Fibroblast of skin of right biceps (primary cell): ENCODE data around the gene SH2D6.

Source experiments
- DNase-seq: peaks from one replicate; pipeline ENCODE4 v3.0.0-alpha.2; 2013

SH2D6 gene

DNA sequence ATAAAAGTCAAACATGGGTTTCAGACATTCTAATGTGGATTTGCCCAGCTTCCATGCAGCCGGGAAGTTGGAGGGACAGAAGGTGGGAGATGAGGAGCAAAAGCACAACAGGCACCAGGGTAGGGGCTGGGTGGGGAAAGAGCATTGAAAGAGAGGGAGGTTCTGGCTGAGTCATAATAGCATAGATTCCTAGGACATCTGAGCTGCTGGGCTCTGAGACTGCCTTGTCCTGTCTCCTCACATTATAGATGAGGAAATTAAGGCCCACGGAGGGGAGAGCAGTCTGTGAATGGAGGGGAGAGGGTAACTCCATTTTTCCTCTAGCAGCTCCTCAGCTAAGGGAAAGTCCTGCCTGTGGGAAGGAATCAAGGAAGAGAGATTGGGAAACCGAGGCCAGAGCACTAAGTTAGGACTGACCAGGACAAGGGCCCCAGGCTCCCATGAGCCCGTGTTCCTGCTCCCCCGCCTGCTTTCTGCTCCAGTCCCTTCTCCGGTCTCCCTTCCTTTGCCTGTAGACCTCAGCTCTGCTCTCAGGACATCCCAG is 26.2 kb downstream of the SH2D6 start:
- DNase-seq = peak; percentile 62

- DNase-seq = peak; percentile 87
Observed at GRCh38 chr2:85445316-85446295, 27.1 kb downstream of the SH2D6 start.

DNA sequence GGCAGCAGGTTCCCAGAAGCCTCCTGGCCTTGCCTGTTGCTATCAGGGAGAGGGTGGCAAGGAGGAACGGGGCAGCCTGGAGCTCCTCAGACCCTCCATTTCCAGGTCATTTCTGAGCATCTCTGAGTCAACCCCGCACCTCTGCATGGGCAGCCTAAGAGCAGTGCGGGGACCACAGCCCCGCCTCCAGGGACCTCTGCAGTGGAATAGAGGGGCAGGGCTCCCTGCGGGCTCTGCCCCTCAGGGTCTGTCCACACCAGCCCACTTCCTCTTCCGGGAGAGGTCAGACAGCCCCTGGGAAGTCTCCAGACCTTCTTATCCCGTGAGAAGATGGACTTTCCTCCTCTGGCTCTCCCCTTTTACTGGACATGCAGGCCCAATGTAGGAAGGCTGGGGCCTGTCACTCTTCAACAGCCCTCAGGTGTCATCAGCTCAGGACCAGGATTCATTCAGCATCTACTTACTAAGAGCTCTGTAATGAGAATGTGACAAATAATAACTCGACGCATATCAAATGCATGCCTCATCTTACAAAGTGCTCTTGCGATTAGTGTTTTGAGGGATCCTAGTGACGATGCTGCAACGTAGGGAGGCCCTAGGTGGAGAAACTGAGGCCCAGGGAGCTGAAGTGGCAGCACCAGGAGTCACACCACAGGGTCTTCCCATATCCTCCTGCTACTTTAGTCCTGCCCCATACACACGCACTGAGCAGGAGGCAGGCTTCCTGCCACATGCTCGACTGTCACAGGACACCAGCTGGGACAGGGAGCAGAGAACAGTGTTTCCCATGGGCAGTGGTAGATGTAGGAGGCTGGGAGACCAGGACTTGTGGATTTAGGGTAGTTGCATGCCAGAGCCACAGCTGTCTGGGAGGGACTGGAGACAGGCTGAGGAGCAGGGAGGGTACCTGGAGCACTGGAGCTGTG is 28.0 kb downstream of the SH2D6 start:
- DNase-seq = no peak

DNA sequence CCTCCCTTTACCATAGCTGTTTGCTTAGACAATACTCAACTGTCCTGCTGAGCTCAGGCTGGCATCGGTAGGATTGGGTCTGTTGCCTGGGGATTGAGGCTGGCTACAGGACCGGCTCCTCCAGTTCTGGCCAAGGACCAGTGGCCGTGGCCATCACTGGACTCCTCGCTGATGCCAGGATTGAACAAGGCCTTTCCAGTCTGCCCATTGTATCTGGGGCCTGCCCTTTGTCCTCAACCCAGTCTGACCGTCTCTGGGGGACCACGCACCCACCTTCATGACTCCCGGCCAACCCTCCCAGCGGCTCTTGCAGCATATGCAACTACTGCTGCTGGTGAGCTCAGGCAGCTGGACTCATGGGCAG is 28.7 kb downstream of the SH2D6 start:
- no peak for DNase-seq

DNA sequence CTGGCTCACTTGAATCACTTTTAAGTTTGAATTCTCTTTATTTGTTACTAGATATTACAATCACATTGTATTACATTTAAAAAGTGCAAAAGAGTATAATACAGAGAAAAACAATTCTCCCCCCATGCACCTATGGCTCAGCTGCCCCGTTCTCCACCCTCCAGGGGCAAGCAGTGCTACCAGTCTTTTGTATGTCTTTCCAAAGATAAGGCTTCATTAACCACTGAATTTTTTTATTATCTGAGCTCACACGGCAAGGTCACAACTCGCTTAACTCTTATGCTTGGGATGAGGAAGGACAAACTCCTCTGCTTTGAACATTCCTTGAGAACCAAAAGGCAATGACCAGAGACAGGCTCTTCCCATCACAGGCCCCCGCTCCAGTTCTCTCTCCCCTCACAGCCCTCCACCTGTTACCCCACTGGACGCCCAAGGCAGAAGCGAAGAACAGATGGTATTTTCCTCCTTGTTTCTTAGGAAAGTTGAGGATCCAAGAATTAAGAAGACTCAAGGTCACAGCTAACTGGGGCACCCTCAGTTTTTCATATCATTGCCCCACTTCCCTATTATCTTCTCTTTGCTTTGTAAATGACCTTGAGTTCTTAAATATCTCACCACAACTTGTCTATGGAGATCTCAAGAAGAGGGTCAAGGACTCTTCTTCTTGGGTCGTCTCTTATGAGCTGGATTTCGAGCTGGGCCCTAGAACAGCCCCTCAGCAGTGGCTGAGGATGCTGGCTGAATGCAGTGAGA is 30.1 kb downstream of the SH2D6 start:
- DNase-seq = no peak

- no peak for DNase-seq
Observed at GRCh38 chr2:85449214-85449588, 30.7 kb downstream of the SH2D6 start.

DNA sequence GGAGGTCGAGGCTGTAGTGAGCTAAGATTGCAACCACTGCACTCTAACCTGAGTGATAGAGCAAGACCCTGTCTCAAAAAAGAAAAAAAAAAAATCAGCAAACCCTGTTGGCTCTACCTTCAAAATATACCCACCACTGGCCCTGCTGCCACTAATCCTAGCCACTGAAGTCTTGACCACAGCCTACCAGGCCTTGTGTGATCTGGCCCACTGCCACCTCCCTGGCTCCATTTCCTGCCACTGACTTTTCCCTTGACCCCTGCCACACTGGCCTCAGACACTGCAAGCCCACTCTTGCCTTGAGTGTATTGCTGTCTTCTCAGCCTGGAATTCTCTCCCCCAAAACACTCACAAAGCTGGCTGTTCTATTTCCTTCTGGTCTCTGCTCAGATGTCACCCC is 33.7 kb downstream of the SH2D6 start:
- DNase-seq = no peak

DNA sequence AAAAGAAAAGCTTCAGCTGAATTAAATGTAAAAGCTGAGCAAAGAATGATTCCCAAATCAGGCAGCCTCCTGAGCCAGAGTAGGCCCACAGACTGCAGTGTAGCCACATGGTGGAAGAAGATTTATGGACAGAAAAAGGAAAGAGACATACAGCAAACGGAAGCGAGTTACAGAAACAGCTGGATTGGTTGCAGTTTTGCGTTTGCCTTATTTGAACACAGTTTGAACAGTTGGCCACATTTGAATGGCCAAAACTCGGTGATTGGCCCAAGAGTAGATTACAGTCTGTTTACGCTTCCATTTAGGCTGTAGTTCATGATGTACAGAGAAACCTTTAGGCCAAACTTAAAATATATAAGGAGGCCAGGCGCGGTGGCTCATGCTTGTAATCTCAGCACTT is 35.1 kb downstream of the SH2D6 start:
- no peak for DNase-seq

DNA sequence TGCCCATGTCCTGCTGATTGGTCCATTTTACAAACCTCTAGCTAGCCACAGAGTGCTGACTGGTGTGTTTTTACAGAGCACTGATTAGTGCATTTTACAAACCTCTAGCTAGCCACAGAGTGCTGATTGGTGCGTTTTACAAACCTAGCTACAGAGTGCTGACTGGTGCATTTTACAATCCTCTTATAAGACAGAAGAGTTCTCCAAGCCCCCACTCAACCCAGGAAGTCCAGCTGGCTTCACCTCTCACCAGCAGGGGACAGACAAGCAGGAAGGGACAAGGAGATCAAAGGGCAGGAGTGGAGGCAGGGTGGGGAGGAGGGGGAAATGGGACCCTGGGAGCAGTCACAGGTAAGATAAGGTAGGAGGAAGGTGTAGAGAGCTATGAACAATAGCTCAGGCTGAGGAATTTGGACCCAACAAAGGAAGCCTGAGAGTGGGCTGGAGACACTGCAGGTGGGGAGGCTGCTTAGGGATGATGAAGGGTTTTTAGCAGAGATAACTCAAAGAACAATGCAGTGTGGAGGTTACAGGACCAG is 37.1 kb downstream of the SH2D6 start:
- no peak for DNase-seq

DNA sequence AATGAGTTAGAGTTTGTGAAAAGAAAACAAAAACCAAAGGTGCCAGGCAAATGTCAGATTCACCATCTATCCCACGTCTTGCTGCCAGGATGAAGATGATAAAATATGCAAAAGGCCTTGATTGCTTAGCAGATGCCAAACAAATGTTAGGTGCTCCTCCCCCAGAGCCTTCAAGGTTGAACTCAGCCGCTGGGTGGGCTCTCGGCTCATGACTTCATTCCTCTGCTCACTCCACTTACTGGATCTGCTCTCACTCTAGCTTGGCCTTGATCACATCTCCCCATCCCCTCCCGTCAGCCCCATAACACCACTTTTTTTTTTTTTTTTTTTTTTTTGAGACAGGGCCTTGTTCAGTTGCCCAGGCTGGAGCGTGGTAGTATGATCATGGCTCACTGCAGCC is 38.5 kb downstream of the SH2D6 start:
- DNase-seq = no peak

GRCh38 chr2:85457877-85458316 is 39.4 kb downstream of the SH2D6 start:
- DNase-seq = no peak

GRCh38 chr2:85458601-85459563 is 40.4 kb downstream of the SH2D6 start:
- DNase-seq = no peak

GRCh38 chr2:85459771-85460170 is 41.3 kb downstream of the SH2D6 start:
- no peak for DNase-seq

DNA sequence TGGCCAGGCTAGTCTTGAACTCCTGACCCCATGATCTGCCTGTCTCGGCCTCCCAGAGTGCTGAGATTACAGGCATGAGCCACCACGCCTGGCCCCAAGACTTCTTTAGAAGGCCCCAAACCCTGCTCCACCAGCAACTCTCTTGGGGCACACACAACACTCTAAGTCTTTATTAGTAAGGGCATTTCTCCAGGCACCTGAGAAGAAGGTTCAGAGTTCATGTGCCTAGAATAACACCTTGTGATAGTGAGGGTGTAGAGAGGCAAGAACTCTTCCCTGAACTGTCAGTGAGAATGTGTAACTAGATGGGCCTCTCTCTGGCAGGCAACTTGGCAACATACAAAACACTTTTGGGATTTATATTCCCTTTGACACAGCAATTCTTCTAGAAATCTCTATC is 43.8 kb downstream of the SH2D6 start:
- no peak for DNase-seq

DNA sequence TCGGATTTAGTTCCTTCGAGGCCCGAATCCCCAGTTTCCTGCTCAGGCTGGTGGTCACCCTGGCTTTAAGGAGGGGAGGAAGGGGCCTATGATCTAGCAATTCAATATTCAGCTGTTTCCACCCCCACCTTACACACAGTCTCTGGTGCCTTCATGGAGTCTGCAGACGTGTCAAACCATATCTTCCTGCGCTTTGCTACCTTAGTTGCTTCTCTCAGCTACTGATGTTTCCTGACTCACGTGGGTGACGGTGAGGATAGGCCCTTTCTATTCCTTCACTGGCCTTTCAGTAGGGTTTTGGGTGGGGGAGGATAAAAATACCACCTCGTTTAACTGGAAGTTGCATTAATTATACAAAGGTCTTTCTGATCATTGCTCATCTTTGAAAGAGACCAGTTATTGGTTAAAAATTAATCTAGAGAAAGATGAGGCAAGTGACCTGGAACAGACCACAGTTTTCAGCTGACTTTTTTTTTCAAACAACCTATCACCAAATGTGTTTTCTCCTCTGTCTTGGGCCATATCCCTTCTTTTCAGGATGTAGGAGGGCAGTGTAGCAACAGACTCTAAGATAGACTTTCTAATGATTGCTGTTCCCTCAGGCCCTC is 49.7 kb downstream of the SH2D6 start:
- no peak for DNase-seq

- DNase-seq = peak; percentile 35
Observed at GRCh38 chr2:85468704-85469349, 50.3 kb downstream of the SH2D6 start.

DNA sequence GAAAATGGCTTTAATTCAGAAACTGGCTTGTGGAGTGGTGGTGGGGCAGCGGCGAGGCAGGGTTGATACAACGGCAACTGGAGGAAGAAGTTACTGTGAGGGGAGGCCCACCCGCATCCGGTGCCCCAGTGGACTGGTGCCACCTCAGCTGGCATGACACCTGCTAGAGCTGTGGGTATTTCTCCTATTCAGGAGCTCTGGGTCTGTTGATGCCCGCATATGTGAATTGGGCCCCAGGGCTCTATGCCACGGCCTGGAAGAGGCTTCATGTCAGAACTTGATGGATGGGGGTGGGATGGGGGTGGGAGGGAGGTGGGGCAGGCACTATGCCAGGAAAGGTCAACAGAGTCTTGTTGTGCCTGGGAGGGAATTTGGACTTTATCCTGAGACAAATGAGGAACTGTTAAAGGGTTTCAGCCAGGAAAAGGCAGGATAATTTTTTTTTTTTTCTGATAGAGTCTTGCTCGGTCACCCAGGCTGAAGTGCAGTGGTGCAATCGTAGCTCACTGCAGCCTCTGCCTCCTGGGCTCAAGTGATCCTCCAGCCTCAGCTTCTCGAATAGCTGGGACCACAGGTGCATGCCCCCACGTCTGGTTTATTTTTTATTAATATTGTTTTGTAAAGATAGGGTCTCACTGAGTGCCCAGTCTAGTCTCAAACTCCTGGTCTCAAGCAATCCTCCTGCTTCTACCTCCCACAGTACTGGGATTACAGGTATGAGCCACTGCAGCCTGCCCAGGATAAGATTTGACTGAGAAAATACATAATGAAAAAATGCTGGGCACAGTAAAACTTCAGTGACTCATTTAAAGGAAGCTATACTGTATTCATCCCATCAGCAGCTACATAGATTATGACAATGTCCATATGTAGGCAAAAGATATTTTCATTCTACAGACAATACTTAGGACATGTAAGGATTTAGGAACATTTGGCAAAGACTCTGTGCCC is 52.6 kb downstream of the SH2D6 start:
- peak; percentile 38 for DNase-seq

DNA sequence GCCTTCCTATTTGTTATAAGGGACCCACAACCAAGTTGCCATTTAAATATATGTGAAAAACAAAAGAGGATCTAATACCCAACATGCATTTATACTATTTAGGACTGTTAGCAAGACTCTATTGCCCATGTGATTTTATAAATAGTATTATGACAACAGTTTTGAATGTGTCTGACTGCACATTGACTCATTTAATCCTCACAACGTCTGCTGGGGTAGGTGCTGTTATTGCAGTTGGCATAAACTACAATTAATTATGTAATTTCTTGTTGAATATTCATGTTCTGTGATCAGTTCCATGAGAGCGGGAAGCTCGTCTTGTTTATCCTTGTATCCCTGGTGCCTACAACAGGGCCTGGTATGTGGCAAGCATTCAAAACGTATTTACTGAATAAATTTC is 53.7 kb downstream of the SH2D6 start:
- DNase-seq = no peak
